HEK293 (cell line): ENCODE measurements around the gene SLC2A6.

ENCODE experiments used
- FEZF1 ChIP-seq: fragments of 450-650 bp; formaldehyde crosslinking; IDR thresholded peaks from 2 replicates; pipeline ENCODE4 v1.5.1; 2016; ENCODE audit warnings: missing biosample characterization, missing genetic modification characterization
- KLF1 ChIP-seq: fragments of 450-650 bp; formaldehyde crosslinking; IDR thresholded peaks from 2 replicates; pipeline ENCODE4 v1.5.1; 2016; ENCODE audit warnings: missing biosample characterization, missing genetic modification characterization
- MEIS1 ChIP-seq: sonication (generic); formaldehyde crosslinking; IDR thresholded peaks from 2 replicates; pipeline ENCODE4 v1.8.1; 2022; ENCODE audit warnings: missing genetic modification reagents, mild to moderate bottlenecking, borderline replicate concordance
- REST ChIP-seq: fragments of 450-650 bp; formaldehyde crosslinking; IDR thresholded peaks from 2 replicates; pipeline ENCODE4 v1.5.1; 2016; ENCODE audit warnings: missing biosample characterization, missing genetic modification characterization
- SP2 ChIP-seq: fragments of 450-650 bp; formaldehyde crosslinking; IDR thresholded peaks from 2 replicates; pipeline ENCODE4 v1.5.1; 2016; ENCODE audit warnings: missing biosample characterization, missing genetic modification characterization
- TRIM28 ChIP-seq: IDR thresholded peaks from 2 replicates; pipeline ENCODE4 v1.6.1; 2011; ENCODE audit warnings: low read length, control low read depth, borderline replicate concordance
- YY1 ChIP-seq: fragments of 450-650 bp; formaldehyde crosslinking; IDR thresholded peaks from 2 replicates; pipeline ENCODE4 v1.5.1; 2018; ENCODE audit warnings: missing biosample characterization, missing genetic modification characterization
- ZNF184 ChIP-seq: fragments of 450-650 bp; IDR thresholded peaks from 2 replicates; pipeline ENCODE4 v1.5.1; 2018; ENCODE audit warnings: missing biosample characterization, mild to moderate bottlenecking, missing genetic modification characterization
- ZNF211 ChIP-seq: fragments of 450-650 bp; formaldehyde crosslinking; IDR thresholded peaks from 2 replicates; pipeline ENCODE4 v1.5.1; 2016; ENCODE audit warnings: low read depth, missing biosample characterization, missing genetic modification characterization
- ZNF324 ChIP-seq: fragments of 450-650 bp; formaldehyde crosslinking; IDR thresholded peaks from 2 replicates; pipeline ENCODE4 v1.5.1; 2016; ENCODE audit warnings: missing biosample characterization, missing genetic modification characterization
- ZNF664 ChIP-seq: fragments of 450-650 bp; formaldehyde crosslinking; IDR thresholded peaks from 2 replicates; pipeline ENCODE4 v1.5.1; 2016; ENCODE audit warnings: missing biosample characterization, missing genetic modification characterization
- ZNF843 ChIP-seq: fragments of 450-650 bp; formaldehyde crosslinking; IDR thresholded peaks from 2 replicates; pipeline ENCODE4 v1.5.1; 2016; ENCODE audit warnings: missing biosample characterization, missing genetic modification characterization
- TF ChIP-seq, protein P1 (sequence below): fragments of 450-650 bp; formaldehyde crosslinking; IDR thresholded peaks from 2 replicates; pipeline ENCODE4 v1.5.1; 2016; ENCODE audit warnings: missing biosample characterization, missing genetic modification characterization
- TF ChIP-seq, protein P2 (sequence below): fragments of 450-650 bp; formaldehyde crosslinking; IDR thresholded peaks from 2 replicates; pipeline ENCODE4 v1.5.1; 2017; ENCODE audit warnings: missing biosample characterization, missing genetic modification characterization

DNA sequence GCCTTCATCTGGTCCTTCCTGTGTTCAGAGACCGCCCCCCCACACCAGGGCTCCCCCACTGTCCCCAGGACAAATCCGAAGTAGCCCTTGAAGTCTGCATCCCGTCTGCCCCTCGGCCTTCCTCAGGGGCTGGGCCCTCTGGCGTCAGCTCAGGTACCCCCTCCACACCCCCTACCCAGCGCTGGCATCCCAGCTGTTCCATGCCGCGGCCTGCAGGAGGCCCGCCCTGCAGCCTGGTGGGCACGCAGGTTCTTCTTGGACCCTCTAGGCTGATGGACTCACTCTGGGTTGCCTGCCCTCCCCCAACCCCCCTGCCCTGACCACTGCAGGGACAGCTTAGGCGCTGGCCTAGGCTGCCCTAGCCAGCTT lies 6.6 kb downstream of the SLC2A6 start:
- no peak for TF ChIP-seq TRIM28
- TF ChIP-seq, protein P1, sequence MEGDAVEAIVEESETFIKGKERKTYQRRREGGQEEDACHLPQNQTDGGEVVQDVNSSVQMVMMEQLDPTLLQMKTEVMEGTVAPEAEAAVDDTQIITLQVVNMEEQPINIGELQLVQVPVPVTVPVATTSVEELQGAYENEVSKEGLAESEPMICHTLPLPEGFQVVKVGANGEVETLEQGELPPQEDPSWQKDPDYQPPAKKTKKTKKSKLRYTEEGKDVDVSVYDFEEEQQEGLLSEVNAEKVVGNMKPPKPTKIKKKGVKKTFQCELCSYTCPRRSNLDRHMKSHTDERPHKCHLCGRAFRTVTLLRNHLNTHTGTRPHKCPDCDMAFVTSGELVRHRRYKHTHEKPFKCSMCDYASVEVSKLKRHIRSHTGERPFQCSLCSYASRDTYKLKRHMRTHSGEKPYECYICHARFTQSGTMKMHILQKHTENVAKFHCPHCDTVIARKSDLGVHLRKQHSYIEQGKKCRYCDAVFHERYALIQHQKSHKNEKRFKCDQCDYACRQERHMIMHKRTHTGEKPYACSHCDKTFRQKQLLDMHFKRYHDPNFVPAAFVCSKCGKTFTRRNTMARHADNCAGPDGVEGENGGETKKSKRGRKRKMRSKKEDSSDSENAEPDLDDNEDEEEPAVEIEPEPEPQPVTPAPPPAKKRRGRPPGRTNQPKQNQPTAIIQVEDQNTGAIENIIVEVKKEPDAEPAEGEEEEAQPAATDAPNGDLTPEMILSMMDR (tag by site-specific recombination): no peak
- TF ChIP-seq, protein P2, sequence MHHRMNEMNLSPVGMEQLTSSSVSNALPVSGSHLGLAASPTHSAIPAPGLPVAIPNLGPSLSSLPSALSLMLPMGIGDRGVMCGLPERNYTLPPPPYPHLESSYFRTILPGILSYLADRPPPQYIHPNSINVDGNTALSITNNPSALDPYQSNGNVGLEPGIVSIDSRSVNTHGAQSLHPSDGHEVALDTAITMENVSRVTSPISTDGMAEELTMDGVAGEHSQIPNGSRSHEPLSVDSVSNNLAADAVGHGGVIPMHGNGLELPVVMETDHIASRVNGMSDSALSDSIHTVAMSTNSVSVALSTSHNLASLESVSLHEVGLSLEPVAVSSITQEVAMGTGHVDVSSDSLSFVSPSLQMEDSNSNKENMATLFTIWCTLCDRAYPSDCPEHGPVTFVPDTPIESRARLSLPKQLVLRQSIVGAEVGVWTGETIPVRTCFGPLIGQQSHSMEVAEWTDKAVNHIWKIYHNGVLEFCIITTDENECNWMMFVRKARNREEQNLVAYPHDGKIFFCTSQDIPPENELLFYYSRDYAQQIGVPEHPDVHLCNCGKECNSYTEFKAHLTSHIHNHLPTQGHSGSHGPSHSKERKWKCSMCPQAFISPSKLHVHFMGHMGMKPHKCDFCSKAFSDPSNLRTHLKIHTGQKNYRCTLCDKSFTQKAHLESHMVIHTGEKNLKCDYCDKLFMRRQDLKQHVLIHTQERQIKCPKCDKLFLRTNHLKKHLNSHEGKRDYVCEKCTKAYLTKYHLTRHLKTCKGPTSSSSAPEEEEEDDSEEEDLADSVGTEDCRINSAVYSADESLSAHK (tag by site-specific recombination): no peak
- no peak for TF ChIP-seq YY1 (tag by site-specific recombination)
- TF ChIP-seq MEIS1: no peak
- no peak for TF ChIP-seq ZNF664 (tag by site-specific recombination)
- TF ChIP-seq SP2: no peak
- no peak for TF ChIP-seq FEZF1 (tag by site-specific recombination)
- TF ChIP-seq REST (tag by site-specific recombination): no peak
- TF ChIP-seq ZNF324 (tag by site-specific recombination): no peak
- TF ChIP-seq ZNF211 (tag by site-specific recombination): no peak
- no peak for TF ChIP-seq KLF1 (tag by site-specific recombination)
- TF ChIP-seq ZNF843 (tag by site-specific recombination): no peak
- TF ChIP-seq ZNF184 (tag by site-specific recombination): no peak
